OCI-LY1 (cell line): Measurements from ENCODE around the gene M1AP.

Experiments
- H2AFZ ChIP-seq: fragments of 200-600 bp; sonication (generic), shearing (Covaris generic); 2 replicates; pipeline ENCODE4 v1.6.0; 2014; ENCODE audit warnings: antibody characterized with exemption, mild to moderate bottlenecking, low read length
- H3F3A ChIP-seq: fragments of 200-600 bp; sonication (generic), shearing (Covaris generic); 2 replicates; pipeline ENCODE4 v1.6.0; 2014; ENCODE audit warnings: mild to moderate bottlenecking, antibody characterized with exemption, low read length, moderate library complexity; ENCODE audit not compliant: insufficient read depth
- H3K27ac ChIP-seq: fragments of 200-600 bp; sonication (generic); 2 replicates; pipeline ENCODE4 v1.5.1; 2014; ENCODE audit warnings: low read length, mixed run types, mild to moderate bottlenecking, low read depth; ENCODE audit not compliant: poor library complexity, severe bottlenecking
- H3K27me3 ChIP-seq: fragments of 200-600 bp; sonication (generic); 2 replicates; pipeline ENCODE4 v1.6.0; 2014; ENCODE audit warnings: antibody characterized with exemption, mild to moderate bottlenecking, low read length, moderate library complexity; ENCODE audit not compliant: insufficient read depth
- H3K36me3 ChIP-seq: fragments of 200-600 bp; sonication (generic); 2 replicates; pipeline ENCODE4 v1.6.1; 2014; ENCODE audit warnings: mild to moderate bottlenecking, antibody characterized with exemption, low read length, moderate library complexity, mixed read lengths; ENCODE audit not compliant: insufficient read depth
- H3K4me1 ChIP-seq: fragments of 200-600 bp; sonication (generic); 2 replicates; pipeline ENCODE4 v1.5.1; 2014; ENCODE audit warnings: mild to moderate bottlenecking, low read length, moderate library complexity; ENCODE audit not compliant: insufficient read depth, severe bottlenecking
- H3K4me2 ChIP-seq: fragments of 200-600 bp; sonication (generic), shearing (Covaris generic); 2 replicates; pipeline ENCODE4 v1.6.1; 2014; ENCODE audit warnings: low read length
- H3K4me3 ChIP-seq: fragments of 200-600 bp; sonication (generic); 2 replicates; pipeline ENCODE4 v1.5.1; 2014; ENCODE audit warnings: low read length, low read depth, mild to moderate bottlenecking, mixed read lengths; ENCODE audit not compliant: poor library complexity, severe bottlenecking
- H3K79me2 ChIP-seq: fragments of 200-600 bp; shearing (Covaris generic); 2 replicates; pipeline ENCODE4 v1.6.1; 2016; ENCODE audit warnings: mixed run types, low read length, mixed read lengths; ENCODE audit not compliant: insufficient read depth
- H3K9ac ChIP-seq: fragments of 200-600 bp; sonication (generic), shearing (Covaris generic); 2 replicates; pipeline ENCODE4 v1.6.1; 2014; ENCODE audit warnings: mild to moderate bottlenecking, low read length, mixed read lengths
- H3K9me2 ChIP-seq: fragments of 200-600 bp; sonication (generic), shearing (Covaris generic); 2 replicates; pipeline ENCODE4 v1.6.1; 2014; ENCODE audit warnings: low read depth, mild to moderate bottlenecking, low read length, mixed read lengths
- H3K9me3 ChIP-seq: fragments of 200-600 bp; shearing (Covaris generic); 2 replicates; pipeline ENCODE4 v1.6.1; 2014; ENCODE audit warnings: low read length, mixed read lengths
- H4K20me1 ChIP-seq: fragments of 200-600 bp; sonication (generic), shearing (Covaris generic); 2 replicates; pipeline ENCODE4 v1.6.0; 2016; ENCODE audit warnings: mild to moderate bottlenecking, low read length; ENCODE audit not compliant: insufficient read depth
- EZH2 ChIP-seq: fragments of 200-600 bp; sonication (generic), shearing (Covaris generic); IDR thresholded peaks from 2 replicates; pipeline ENCODE4 v1.8.0; 2017; ENCODE audit warnings: borderline replicate concordance, mixed run types, mild to moderate bottlenecking, antibody characterized with exemption, low read length, moderate library complexity, mixed read lengths
- TF ChIP-seq, protein P1 (sequence below): fragments of 200-600 bp; sonication (generic), shearing (Covaris generic); IDR thresholded peaks from 2 replicates; pipeline ENCODE4 v1.5.1; 2017; ENCODE audit warnings: mild to moderate bottlenecking, antibody characterized with exemption, low read length, moderate library complexity, mixed read lengths

Gene M1AP

DNA sequence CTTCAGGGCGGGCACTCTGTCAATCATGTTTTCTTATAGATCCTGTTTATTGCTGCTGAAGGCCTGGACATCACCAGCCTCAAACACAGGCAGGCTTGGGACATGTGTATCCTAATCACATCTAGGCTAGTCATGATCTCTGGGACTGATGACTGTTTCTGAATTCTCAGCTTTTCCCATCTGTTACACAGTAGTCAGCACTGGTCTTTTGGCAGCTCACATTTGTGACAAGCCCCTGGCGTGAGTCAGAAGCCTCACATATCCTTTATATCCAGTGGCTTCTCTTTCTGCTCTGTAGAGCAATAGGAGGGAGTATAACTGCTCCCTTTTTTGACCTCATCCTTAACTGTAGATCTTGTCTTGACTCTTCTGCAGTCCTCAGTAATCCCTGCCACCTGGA, 10.4 kb upstream of the M1AP start:
- Histone ChIP-seq H2AFZ (no peak overlapping the region), H3K4me2 (no peak overlapping the region), H4K20me1 (no peaks in the 10 kb centered on the region), H3K9ac (no peak overlapping the region), H3K27me3 (no peaks in the 10 kb centered on the region), H3K4me3 (no peak overlapping the region), H3K9me2 (no peaks in the 10 kb centered on the region), H3K9me3 (no peaks in the 10 kb centered on the region), H3K27ac (no peak overlapping the region), H3F3A (no peaks in the 10 kb centered on the region), H3K79me2 (no peaks in the 10 kb centered on the region), H3K36me3 (no peaks in the 10 kb centered on the region), H3K4me1 (peaks cover 11% of the 10 kb centered on the region)
- no peak for TF ChIP-seq EZH2
- TF ChIP-seq, protein P1, sequence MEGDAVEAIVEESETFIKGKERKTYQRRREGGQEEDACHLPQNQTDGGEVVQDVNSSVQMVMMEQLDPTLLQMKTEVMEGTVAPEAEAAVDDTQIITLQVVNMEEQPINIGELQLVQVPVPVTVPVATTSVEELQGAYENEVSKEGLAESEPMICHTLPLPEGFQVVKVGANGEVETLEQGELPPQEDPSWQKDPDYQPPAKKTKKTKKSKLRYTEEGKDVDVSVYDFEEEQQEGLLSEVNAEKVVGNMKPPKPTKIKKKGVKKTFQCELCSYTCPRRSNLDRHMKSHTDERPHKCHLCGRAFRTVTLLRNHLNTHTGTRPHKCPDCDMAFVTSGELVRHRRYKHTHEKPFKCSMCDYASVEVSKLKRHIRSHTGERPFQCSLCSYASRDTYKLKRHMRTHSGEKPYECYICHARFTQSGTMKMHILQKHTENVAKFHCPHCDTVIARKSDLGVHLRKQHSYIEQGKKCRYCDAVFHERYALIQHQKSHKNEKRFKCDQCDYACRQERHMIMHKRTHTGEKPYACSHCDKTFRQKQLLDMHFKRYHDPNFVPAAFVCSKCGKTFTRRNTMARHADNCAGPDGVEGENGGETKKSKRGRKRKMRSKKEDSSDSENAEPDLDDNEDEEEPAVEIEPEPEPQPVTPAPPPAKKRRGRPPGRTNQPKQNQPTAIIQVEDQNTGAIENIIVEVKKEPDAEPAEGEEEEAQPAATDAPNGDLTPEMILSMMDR = no peak

DNA sequence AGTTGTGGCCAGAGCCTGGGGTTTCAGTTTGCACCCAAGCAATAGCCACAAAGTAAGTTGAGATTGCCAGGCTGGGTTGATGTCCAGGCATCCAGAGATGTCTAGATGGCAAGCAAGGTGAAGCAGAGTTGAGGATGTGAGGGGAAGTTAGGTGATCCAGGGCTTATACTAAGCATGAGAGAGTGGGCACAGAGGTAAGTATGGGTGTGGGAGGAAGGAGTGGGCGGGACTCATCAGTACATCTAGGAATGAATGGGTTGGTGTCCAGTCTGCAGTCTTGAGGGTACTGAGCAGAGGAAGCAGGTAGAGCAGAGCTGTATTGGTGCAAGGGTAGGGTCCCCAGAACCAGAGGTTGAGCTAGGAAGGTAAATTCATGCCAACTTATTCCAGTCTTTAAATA, 7.4 kb upstream of the M1AP start:
- TF ChIP-seq EZH2 = no peak
- TF ChIP-seq, protein P1 = no peak
- H2AFZ ChIP-seq = no peak overlapping the region
- H3K27me3 ChIP-seq = no peaks in the 10 kb centered on the region
- H3K9ac ChIP-seq = no peak overlapping the region
- no peak overlapping the region for H3K27ac ChIP-seq
- H3K4me3 ChIP-seq = no peak overlapping the region
- peaks cover 13% of the 10 kb centered on the region for H3K4me1 ChIP-seq
- no peaks in the 10 kb centered on the region for H3K9me3 ChIP-seq
- H3F3A ChIP-seq = no peaks in the 10 kb centered on the region
- H3K9me2 ChIP-seq = no peaks in the 10 kb centered on the region
- H4K20me1 ChIP-seq = no peaks in the 10 kb centered on the region
- H3K79me2 ChIP-seq = no peaks in the 10 kb centered on the region
- no peaks in the 10 kb centered on the region for H3K36me3 ChIP-seq
- H3K4me2 ChIP-seq = no peak overlapping the region

DNA sequence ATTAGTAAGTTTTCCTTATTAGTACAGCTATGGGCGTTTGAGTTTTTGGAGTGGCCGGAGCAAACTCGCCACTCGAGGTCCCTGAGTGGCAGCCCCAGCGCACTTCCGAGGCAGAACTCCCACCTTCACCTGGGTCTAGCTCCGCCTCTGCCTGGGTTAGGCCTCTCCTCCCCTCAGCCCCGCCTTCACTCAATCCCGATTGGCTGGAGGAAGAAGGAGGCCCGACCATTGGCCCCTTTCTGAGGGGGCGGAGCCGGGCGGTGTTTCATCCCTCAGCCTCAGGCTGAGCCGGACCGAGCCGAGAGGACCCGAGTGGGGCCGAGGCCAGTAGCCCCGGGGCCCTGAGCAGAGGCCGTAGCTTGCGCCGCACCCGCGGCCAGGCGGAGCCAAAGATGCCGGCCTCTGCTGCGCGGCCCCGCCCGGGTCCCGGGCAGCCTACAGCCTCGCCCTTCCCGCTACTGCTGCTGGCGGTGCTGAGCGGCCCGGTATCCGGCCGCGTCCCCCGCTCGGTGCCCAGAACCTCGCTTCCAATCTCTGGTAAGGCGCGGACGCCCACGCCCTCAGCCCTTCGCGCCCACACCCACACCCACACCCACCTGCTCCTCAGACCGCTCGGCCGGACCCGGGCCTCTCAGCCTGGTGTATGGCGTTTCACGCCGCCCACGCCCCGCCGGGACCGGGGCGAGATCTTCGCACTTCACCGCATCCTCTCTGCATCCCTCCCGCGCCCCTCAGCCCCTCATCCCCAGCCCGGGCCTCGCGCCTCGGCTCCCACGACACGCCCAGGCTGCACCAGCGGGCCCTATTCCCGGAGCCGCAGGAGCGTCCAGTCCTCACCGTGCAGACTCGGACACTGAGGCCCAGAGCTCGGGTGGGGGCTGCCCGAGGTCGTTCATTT, 6.1 kb upstream of the M1AP start, which contains the start of gene SEMA4F:
TSS of gene SEMA4F (plus strand) at position 263 of the 898 bp plus-strand sequence. CDS start at position 393, 130 bp downstream.
- H3K9ac ChIP-seq = peak within 1 kb of the TSS; percentile 70
- no peaks in the 10 kb centered on the region for H3K9me2 ChIP-seq
- no peaks in the 10 kb centered on the region for H3F3A ChIP-seq
- peaks cover 13% of the 10 kb centered on the region for H3K4me1 ChIP-seq
- H3K27me3 ChIP-seq = no peaks in the 10 kb centered on the region
- no peaks in the 10 kb centered on the region for H4K20me1 ChIP-seq
- peak within 1 kb of the TSS; percentile 80 for H3K4me2 ChIP-seq
- H3K9me3 ChIP-seq = no peaks in the 10 kb centered on the region
- H2AFZ ChIP-seq = peak within 1 kb of the TSS; percentile 64; the same call in 1 of the 2 replicates
- TF ChIP-seq EZH2 = no peak
- TF ChIP-seq, protein P1 = no peak
- H3K4me3 ChIP-seq = peak within 1 kb of the TSS; percentile 70
- no peak within 1 kb of the TSS for H3K27ac ChIP-seq
- H3K36me3 ChIP-seq = no peaks in the 10 kb centered on the region
- no peaks in the 10 kb centered on the region for H3K79me2 ChIP-seq
